Lung (tissue), 12 donors: Measurements from ENCODE around the gene MAGED1. TPM values are rescaled to one million over a fixed set of nuclear protein-coding genes. Genes with fewer than 3 reads are reported as not detected.
"Not testable (repeated sequence)": the region's sequence is repeated elsewhere in the genome, so short reads cannot be mapped to it uniquely, and the experiment has no call there.

Experiments
- ATAC-seq: fragments of 200-7000 bp; cut with Tn5 transposase; one replicate; pipeline ENCODE4 v1.9.1; 2020; ENCODE audit warnings: moderate number of reproducible peaks; ENCODE audit not compliant: insufficient read depth, low FRiP score
- DNase-seq, 3 donors: peaks; one replicate each; pipeline ENCODE4 v3.0.0-alpha.2; 2013 to 2017
- H3K27ac ChIP-seq, 2 donors: one replicate each; pipeline ENCODE4 v1.5.1; 2013; ENCODE audit warnings: mild to moderate bottlenecking in 2 of 2, moderate library complexity in 2 of 2, control low read depth in 1 of 2, inconsistent platforms in 1 of 2, low read depth in 1 of 2, low read length in 1 of 2
- H3K27me3 ChIP-seq, 3 donors: one replicate each; pipeline ENCODE4 v1.5.1; 2013; ENCODE audit warnings: low read length in 2 of 3; ENCODE audit not compliant: control insufficient read depth in 3 of 3, insufficient read depth in 3 of 3
- H3K36me3 ChIP-seq, 4 donors: one replicate each; pipeline ENCODE4 v1.5.1; 2013; ENCODE audit warnings: low read length in 4 of 4, mild to moderate bottlenecking in 1 of 4, moderate library complexity in 1 of 4; ENCODE audit not compliant: control insufficient read depth in 4 of 4, insufficient read depth in 4 of 4
- H3K4me1 ChIP-seq, 5 donors: one replicate each; pipeline ENCODE4 v1.5.1; 2013; ENCODE audit warnings: low read length in 5 of 5, mild to moderate bottlenecking in 2 of 5, moderate library complexity in 1 of 5; ENCODE audit not compliant: control insufficient read depth in 5 of 5, insufficient read depth in 5 of 5
- H3K4me3 ChIP-seq: one replicate; pipeline ENCODE4 v1.5.1; 2013; ENCODE audit warnings: mild to moderate bottlenecking, control low read depth, moderate library complexity
- H3K9ac ChIP-seq, 2 donors: one replicate each; pipeline ENCODE4 v1.5.1; 2013; ENCODE audit warnings: low read length in 2 of 2, control low read depth in 1 of 2; ENCODE audit not compliant: insufficient read depth in 1 of 2
- H3K9me3 ChIP-seq, 4 donors: one replicate each; pipeline ENCODE4 v1.5.1; 2013; ENCODE audit warnings: low read length in 3 of 4, mild to moderate bottlenecking in 1 of 4, moderate library complexity in 1 of 4; ENCODE audit not compliant: control insufficient read depth in 4 of 4, insufficient read depth in 3 of 4
- WGBS, 2 donors: extraction: QIAGEN DNeasy Blood & Tissue Kit; methylation state at CpG; one replicate each; pipeline ENCODE4 v1.1.7; 2013; 5-methylcytosine and 5-hydroxymethylcytosine counted together
- polyA plus RNA-seq, 2 donors: library from polyadenylated mRNA; stranded (reverse); fragments of 200-250 nt; gene quantifications; one replicate each; pipeline ENCODE4 v1.2.1, GENCODE V29; 2013
- total RNA-seq, 2 donors: library from RNA; depleted of rRNA in 1 of 2; stranded (reverse); fragments of >200 nt in 1 of 2; gene quantifications; one replicate each; pipeline ENCODE4 v1.2.1, GENCODE V29; 2014 to 2021
- TF ChIP-seq, protein P1 (sequence below): IDR thresholded peaks from 2 replicates; pipeline ENCODE4 v1.5.1; 2012; ENCODE audit warnings: mild to moderate bottlenecking; ENCODE audit errors: control extremely low read depth, extremely low read depth
- donor health status: control.
- donor health status: control.
- donor health status: Bipolar disorder and iron deficiency.
- donor health status: healthy.
- donor health status: DM: yes; HTN: yes; CAD: no.

MAGED1 gene
- total and polyA plus RNA-seq, 4 donors = 28.3 to 111 (median 73.1) TPM

DNA sequence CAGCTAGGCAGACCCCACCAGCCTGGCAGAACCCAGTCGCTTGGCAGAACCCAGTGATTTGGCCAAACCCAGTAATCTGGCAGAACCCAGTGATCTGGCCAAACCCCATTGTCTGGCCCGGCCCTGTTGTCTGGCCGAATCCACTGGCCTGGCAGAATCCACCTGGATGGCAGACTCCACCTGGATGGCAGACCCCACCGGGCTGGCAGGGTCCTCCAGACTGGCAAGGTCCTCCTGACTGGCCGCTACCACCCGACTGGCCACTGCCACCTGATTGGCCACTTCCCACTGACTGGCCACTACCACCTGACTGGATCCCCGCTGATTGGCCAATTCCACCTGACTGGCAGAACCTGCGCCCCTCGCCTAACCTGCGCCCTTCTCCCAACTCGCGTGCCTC lies 3.2 kb downstream of the MAGED1 start:
- WGBS, 2 donors = 92 to 94% methylated on average over 4 to 12 of the region's 12 CpGs
- peaks cover 0 to 1% (median 0%) of the 10 kb centered on the region in 4 donors for H3K9me3 ChIP-seq
- no peaks in the 10 kb centered on the region for H3K27me3 ChIP-seq
- H3K27ac ChIP-seq = no peak overlapping the region
- TF ChIP-seq, protein P1, sequence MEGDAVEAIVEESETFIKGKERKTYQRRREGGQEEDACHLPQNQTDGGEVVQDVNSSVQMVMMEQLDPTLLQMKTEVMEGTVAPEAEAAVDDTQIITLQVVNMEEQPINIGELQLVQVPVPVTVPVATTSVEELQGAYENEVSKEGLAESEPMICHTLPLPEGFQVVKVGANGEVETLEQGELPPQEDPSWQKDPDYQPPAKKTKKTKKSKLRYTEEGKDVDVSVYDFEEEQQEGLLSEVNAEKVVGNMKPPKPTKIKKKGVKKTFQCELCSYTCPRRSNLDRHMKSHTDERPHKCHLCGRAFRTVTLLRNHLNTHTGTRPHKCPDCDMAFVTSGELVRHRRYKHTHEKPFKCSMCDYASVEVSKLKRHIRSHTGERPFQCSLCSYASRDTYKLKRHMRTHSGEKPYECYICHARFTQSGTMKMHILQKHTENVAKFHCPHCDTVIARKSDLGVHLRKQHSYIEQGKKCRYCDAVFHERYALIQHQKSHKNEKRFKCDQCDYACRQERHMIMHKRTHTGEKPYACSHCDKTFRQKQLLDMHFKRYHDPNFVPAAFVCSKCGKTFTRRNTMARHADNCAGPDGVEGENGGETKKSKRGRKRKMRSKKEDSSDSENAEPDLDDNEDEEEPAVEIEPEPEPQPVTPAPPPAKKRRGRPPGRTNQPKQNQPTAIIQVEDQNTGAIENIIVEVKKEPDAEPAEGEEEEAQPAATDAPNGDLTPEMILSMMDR = no peak
- H3K4me3 ChIP-seq = no peak overlapping the region
- ATAC-seq (no peak), DNase-seq (no peak)
- peaks cover 3 to 23% (median 17%) of the 10 kb centered on the region in 4 donors for H3K36me3 ChIP-seq
- no peak overlapping the region for H3K9ac ChIP-seq
- H3K4me1 ChIP-seq = peaks cover 0 to 16% (median 7%) of the 10 kb centered on the region in 5 donors

DNA sequence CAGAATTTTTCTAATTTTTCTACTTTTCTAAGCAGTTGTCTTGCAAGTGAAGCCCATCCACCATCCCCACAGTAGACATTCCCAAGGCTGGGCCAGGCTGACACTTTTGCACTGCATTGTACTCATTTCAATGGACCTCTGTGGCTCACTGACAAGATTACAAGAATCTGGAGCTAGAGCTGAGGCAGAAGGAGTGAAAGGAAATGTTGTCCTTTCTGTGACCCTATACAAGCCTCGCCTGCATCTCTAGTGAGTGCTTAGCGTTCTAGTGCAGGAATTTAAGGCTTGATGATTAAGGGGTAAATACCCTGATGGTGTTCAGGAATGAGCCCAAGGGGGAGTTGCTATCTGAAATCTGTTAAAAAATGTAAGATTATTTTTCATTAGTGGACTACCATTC lies 6.3 kb downstream of the MAGED1 start:
- ATAC-seq (no peak), DNase-seq (no peak)
- Histone ChIP-seq H3K27me3 (no peaks in the 10 kb centered on the region), H3K9ac (no peak overlapping the region), H3K4me1 (peaks cover 0 to 11% (median 6%) of the 10 kb centered on the region in 5 donors), H3K9me3 (no peaks in the 10 kb centered on the region), H3K36me3 (peaks cover 4 to 32% (median 25%) of the 10 kb centered on the region in 4 donors), H3K4me3 (no peak overlapping the region), H3K27ac (no peak overlapping the region)
- 62 to 66% methylated on average over 2 of the region's 2 CpGs for WGBS, 2 donors
- TF ChIP-seq, protein P1 = no peak

DNA sequence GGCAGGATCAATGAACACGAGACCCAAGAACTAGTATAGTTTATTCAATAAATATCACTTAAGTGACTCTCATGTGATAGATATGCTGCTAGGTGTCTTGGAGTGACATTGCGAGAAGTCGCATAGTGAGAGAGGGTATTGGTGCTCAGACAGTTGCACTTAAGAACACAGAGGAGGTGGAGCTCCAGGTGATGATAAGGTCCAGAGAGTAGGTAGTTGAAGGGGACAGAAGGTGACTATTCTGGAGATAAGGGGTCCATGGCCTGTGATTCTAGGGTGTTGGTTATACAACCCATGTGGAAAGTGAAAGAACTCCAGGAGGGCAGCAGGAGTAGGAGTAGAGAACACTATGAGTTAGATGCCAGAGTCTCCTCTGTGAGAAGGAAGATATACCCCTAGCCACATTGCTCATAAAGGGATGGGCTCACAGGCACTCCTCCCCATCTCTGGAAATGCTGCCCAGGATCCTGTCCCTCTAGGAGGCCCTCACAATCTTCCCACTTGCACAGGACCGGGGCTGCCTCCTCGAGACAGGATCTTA lies 9.2 kb downstream of the MAGED1 start:
- TF ChIP-seq, protein P1 = no peak
- no peak overlapping the region for H3K27ac ChIP-seq
- no peak overlapping the region for H3K9ac ChIP-seq
- no peaks in the 10 kb centered on the region for H3K4me1 ChIP-seq
- 79 to 89% methylated on average over 5 of the region's 5 CpGs for WGBS, 2 donors
- ATAC-seq = no peak
- peaks cover 0 to 2% (median 0%) of the 10 kb centered on the region in 3 donors for H3K27me3 ChIP-seq
- H3K36me3 ChIP-seq = peaks cover 4 to 23% (median 17%) of the 10 kb centered on the region in 4 donors
- no peak overlapping the region for H3K4me3 ChIP-seq
- H3K9me3 ChIP-seq = no peaks in the 10 kb centered on the region
- DNase-seq = no peak

DNA sequence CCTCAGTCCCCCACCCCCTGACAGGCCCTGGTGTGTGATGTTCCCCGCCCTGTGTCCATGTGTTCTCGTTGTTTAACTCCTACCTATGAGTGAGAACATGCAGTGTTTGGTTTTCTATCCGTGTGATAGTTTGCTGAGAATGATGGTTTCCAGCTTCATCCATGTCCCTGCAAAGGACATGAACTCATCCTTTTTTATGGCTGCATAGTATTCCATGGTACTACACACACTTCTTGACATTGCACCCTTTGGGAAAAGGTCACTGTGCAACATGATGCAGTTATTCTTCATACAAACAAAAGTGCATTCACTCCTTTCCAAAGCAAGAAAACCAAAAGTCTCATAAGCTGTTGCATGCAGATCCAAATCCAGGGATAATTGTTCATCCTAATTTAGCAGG lies 11.7 kb downstream of the MAGED1 start:
- not testable (repeated sequence) for H3K27ac ChIP-seq, H3K4me1 ChIP-seq, H3K9ac ChIP-seq, H3K27me3 ChIP-seq, H3K4me3 ChIP-seq, H3K9me3 ChIP-seq, DNase-seq, ATAC-seq
- WGBS, 2 donors = 77 to 100% methylated on average over 3 of the region's 3 CpGs
- peaks cover 4 to 12% (median 9%) of the 10 kb centered on the region in 4 donors for H3K36me3 ChIP-seq
